GM19193 (cell line): ENCODE measurements around the gene NUMBL.

Source experiments
- POLR2A ChIP-seq: IDR thresholded peaks from 4 replicates; pipeline ENCODE4 v1.6.1; 2011; ENCODE audit not compliant: insufficient read depth, insufficient read length; ENCODE audit errors: extremely low read depth

Gene NUMBL

GRCh38 chr19:40616941-40617340 is 73.5 kb downstream of the NUMBL start:
- no peak for TF ChIP-seq POLR2A

- no peak for TF ChIP-seq POLR2A
Observed at GRCh38 chr19:40616178-40616577, 74.3 kb downstream of the NUMBL start.
